Gastroesophageal sphincter (tissue), 4 donors: Measurements from ENCODE around the gene CCN5. TPM values are rescaled to one million over a fixed set of nuclear protein-coding genes. Genes with fewer than 3 reads are reported as not detected.

Source experiments
- ATAC-seq: fragments of 150-250 bp; one replicate; pipeline ENCODE4 v1.9.1; 2016; ENCODE audit warnings: mild to moderate bottlenecking, moderate library complexity
- H3K27ac ChIP-seq, 4 donors: fragments of 200-600 bp; sonication (generic) in 3 of 4; 1 replicate in 3 of 4; 2 replicates in 1 of 4; pipeline ENCODE4 v1.5.1; 2016 to 2019
- H3K27me3 ChIP-seq: fragments of 200-600 bp; sonication (generic); one replicate; pipeline ENCODE4 v1.5.1; 2019
- H3K36me3 ChIP-seq, 2 donors: fragments of 200-600 bp; sonication (generic); one replicate each; pipeline ENCODE4 v1.5.1; 2019; ENCODE audit warnings: control low read depth in 1 of 2
- H3K4me1 ChIP-seq, 3 donors: fragments of 200-600 bp; sonication (generic); 1 replicate in 2 of 3; 2 replicates in 1 of 3; pipeline ENCODE4 v1.5.1; 2016 to 2019; ENCODE audit warnings: control low read depth in 2 of 3
- H3K4me3 ChIP-seq, 2 donors: fragments of 200-600 bp; sonication (generic); one replicate each; pipeline ENCODE4 v1.5.1; 2019; ENCODE audit warnings: mild to moderate bottlenecking in 1 of 2, moderate library complexity in 1 of 2
- H3K9me3 ChIP-seq, 3 donors: fragments of 200-600 bp; sonication (generic); one replicate each; pipeline ENCODE4 v1.5.1; 2017 to 2019; ENCODE audit warnings: control low read depth in 2 of 3
- EP300 ChIP-seq: sonication (generic); formaldehyde crosslinking; IDR thresholded peaks from one replicate; pipeline ENCODE4 v1.6.1; 2017; ENCODE audit warnings: antibody characterized with exemption, mild to moderate bottlenecking
- POLR2A ChIP-seq, 2 donors: fragments of 450-650 bp; IDR thresholded peaks; one replicate each; pipeline ENCODE4 v1.6.1; 2017; ENCODE audit warnings: antibody characterized with exemption in 2 of 2, mild to moderate bottlenecking in 2 of 2, moderate library complexity in 1 of 2
- POLR2AphosphoS5 ChIP-seq: sonication (generic); formaldehyde crosslinking; IDR thresholded peaks from one replicate; pipeline ENCODE4 v1.6.1; 2017; ENCODE audit warnings: antibody characterized with exemption
- WGBS, 2 donors: methylation state at CpG; one replicate each; pipeline ENCODE4 v1.1.5; 2018; ENCODE audit warnings: low coverage in 1 of 2; 5-methylcytosine and 5-hydroxymethylcytosine counted together
- total RNA-seq, 4 donors: library from RNA; depleted of rRNA; stranded (reverse); fragments of >200 nt; gene quantifications; one replicate each; pipeline ENCODE4 v1.1.0, GENCODE V29; 2016
- TF ChIP-seq, protein P1 (sequence below), 4 experiments: fragments of 200-600 bp in 2 of 4; fragments of 450-650 bp in 2 of 4; sonication (generic) in 1 of 4; IDR thresholded peaks; one replicate each; pipeline ENCODE4 v1.5.1; 2017 to 2019; ENCODE audit warnings: antibody characterized with exemption in 4 of 4, mild to moderate bottlenecking in 2 of 4, moderate library complexity in 2 of 4

CCN5 gene
- total RNA-seq, 4 donors from 2014 or later: 52.9 to 359 (median 146) TPM

DNA sequence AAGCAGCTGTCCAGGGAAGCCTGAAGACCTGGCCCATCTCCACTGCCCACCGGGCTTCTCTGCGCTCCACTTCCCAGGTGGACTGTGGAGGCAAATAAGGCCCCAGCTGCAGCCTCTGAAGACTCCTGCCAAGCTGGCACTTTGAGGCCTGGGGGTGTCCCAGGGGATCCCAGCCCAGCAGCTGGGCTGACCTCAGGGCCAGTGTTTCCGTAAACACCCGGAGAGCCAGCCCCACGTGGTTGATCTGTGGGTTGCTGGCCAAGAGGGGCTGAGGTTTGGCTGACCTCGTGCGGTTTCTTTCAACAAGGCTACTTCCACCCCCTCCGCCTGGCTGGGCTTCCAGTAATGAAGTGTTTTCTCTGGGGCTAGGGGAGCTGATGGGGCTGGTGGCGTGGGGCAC is 12.4 kb upstream of the CCN5 start:
- peaks cover 7 to 76% (median 33%) of the 10 kb centered on the region in 3 donors for H3K4me1 ChIP-seq
- peak; percentile 85 for ATAC-seq
- WGBS, 2 donors: 0% methylated on average over 2 of the region's 9 CpGs; no CpG with 5 or more reads in 1 of the 2 donors

DNA sequence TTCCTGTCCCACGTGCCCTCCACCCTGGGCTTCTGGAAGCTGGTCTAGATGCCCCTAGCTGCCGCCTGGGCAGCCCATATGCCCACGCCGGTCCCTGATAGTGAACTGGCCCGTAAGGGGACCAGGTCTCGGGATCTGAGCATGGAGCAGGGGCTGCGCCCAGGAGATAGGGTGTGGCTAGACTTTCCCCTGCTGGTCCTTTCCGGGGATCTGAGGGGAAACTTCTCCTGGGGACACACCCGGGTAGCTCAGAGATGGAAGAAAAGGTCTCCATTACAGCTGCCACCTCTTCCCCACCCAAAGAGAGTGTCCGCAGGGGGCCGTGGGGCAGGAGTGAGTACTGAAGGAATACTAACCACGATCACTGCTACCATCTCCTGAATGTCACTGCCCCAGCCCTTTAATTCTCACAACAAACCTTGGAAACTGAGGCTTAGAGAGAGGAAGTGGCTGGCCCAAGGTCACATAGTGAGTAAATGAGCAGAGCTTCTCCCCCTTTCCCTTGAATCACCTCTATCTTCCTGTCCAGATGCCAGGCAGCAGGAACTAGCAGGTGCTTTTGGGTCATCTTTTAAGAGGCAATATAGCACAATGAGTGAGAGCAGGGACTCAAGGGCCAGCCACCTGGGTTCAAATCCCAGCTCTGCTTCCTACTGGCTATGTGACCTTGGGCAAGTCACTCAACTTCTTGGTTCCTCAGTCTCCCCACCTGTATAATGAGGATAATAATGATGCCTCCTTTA is 11.8 kb upstream of the CCN5 start:
- Histone ChIP-seq H3K36me3 (no peaks in the 10 kb centered on the region), H3K27me3 (no peaks in the 10 kb centered on the region), H3K9me3 (no peaks in the 10 kb centered on the region), H3K4me1 (peaks cover 7 to 72% (median 33%) of the 10 kb centered on the region in 3 donors), H3K4me3 (no peak overlapping the region), H3K27ac (peak overlapping the region; percentile 21 to 86 (median 82))
- peak; percentile 34 for ATAC-seq
- 82 to 100% methylated on average over 1 to 3 of the region's 12 CpGs for WGBS, 2 donors
- TF ChIP-seq POLR2A (IDR thresholded peaks at IDR 0.05): no peak
- TF ChIP-seq, protein P1, sequence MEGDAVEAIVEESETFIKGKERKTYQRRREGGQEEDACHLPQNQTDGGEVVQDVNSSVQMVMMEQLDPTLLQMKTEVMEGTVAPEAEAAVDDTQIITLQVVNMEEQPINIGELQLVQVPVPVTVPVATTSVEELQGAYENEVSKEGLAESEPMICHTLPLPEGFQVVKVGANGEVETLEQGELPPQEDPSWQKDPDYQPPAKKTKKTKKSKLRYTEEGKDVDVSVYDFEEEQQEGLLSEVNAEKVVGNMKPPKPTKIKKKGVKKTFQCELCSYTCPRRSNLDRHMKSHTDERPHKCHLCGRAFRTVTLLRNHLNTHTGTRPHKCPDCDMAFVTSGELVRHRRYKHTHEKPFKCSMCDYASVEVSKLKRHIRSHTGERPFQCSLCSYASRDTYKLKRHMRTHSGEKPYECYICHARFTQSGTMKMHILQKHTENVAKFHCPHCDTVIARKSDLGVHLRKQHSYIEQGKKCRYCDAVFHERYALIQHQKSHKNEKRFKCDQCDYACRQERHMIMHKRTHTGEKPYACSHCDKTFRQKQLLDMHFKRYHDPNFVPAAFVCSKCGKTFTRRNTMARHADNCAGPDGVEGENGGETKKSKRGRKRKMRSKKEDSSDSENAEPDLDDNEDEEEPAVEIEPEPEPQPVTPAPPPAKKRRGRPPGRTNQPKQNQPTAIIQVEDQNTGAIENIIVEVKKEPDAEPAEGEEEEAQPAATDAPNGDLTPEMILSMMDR (IDR thresholded peaks at IDR 0.05): peak in 1 of 4 experiments; percentile 15

More for the DNA sequence above, 12.4 kb upstream of the CCN5 start:
- Histone ChIP-seq H3K4me3 (no peak overlapping the region), H3K27me3 (no peaks in the 10 kb centered on the region), H3K27ac (peak overlapping the region; percentile 21 to 86 (median 82)), H3K36me3 (no peaks in the 10 kb centered on the region), H3K9me3 (no peaks in the 10 kb centered on the region)
- TF ChIP-seq, protein P1 (IDR thresholded peaks at IDR 0.05): no peak
- peak; percentile 87 for TF ChIP-seq POLR2AphosphoS5

DNA sequence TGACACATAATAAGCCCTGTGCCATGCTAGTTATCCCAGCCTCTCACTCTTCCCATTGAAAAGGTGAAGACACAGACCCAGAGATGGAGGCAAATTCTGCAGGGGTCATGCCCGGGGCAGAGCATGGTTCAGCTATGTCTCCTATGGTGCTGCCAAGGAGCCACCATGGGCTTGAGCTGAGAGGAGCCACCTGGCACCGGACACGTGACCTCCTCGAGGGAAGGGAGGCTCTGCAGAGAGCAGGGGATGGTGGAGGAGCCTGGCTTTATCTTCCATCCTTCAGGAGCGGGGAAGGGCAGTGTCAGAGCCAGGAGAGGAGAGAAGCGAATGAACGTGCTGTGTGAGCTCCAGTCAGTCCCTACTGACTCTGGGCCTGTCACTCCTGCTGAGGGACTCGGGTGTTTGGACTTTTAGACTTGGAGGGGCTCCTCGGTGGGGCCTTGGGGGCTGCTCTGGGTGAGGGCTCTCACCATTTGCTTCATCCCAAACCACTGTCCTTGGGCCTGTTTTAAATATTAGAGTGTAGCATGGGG is 11.1 kb upstream of the CCN5 start:
- no peak for ATAC-seq
- TF ChIP-seq, protein P1 (IDR thresholded peaks at IDR 0.05): no peak
- TF ChIP-seq POLR2A (IDR thresholded peaks at IDR 0.05) (no peak), EP300 (no peak), POLR2AphosphoS5 (no peak)
- H3K36me3 ChIP-seq: no peaks in the 10 kb centered on the region
- H3K4me3 ChIP-seq: no peak overlapping the region
- H3K27ac ChIP-seq: peak overlapping the region in 3 of 4 donors; percentile 78 to 86 (median 85)
- no peaks in the 10 kb centered on the region for H3K9me3 ChIP-seq
- H3K4me1 ChIP-seq: peaks cover 7 to 66% (median 33%) of the 10 kb centered on the region in 3 donors
- 84% methylated on average over 6 of the region's 9 CpGs; no CpG with 5 or more reads in 1 of the 2 donors for WGBS, 2 donors
- no peaks in the 10 kb centered on the region for H3K27me3 ChIP-seq

DNA sequence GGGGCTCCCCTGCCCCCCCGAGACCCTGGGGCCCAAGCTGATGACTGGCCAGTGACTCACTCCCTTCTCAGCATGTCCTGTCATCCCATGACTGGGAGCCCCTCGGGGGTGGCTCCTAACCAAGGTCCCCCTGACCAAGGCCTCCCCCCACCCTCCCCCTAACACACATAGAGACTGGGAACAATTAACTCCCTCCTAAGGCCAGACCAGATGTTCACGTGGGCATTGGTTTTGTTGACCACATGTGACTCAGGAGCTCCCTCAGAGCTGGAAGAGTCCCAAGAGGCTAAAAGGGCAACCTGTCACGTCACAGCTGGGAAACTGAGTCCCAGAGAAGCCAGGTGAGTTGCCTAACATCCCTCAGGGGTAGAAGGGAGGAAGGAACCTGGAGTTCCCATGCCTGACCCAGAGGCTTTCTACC is 10.6 kb upstream of the CCN5 start:
- no peak overlapping the region for H3K4me3 ChIP-seq
- WGBS, 2 donors: 40% methylated on average over 1 of the region's 4 CpGs; no CpG with 5 or more reads in 1 of the 2 donors
- TF ChIP-seq, protein P1 (IDR thresholded peaks at IDR 0.05): no peak
- TF ChIP-seq POLR2A (IDR thresholded peaks at IDR 0.05): no peak
- TF ChIP-seq POLR2AphosphoS5: no peak
- no peak for TF ChIP-seq EP300
- no peak for ATAC-seq
- no peaks in the 10 kb centered on the region for H3K27me3 ChIP-seq
- H3K36me3 ChIP-seq: no peaks in the 10 kb centered on the region
- H3K4me1 ChIP-seq: peaks cover 7 to 66% (median 33%) of the 10 kb centered on the region in 3 donors
- peak overlapping the region; percentile 3 to 86 (median 82) for H3K27ac ChIP-seq
- no peaks in the 10 kb centered on the region for H3K9me3 ChIP-seq
